GM23338 (cell line): ENCODE results near the gene VSTM2L. TPM values are rescaled to one million over a fixed set of nuclear protein-coding genes. Genes with fewer than 3 reads are reported as not detected.

Experiments
- ATAC-seq: fragments of 200-7000 bp; cut with Tn5 transposase; 3 replicates; pipeline ENCODE4 v1.9.1; 2020
- DNase-seq: peaks from one replicate; pipeline ENCODE4 v3.0.0-alpha.2; 2015; ENCODE audit warnings: low spot score
- H2AFZ ChIP-seq: fragments of 200-600 bp; sonication (generic); 2 replicates; pipeline ENCODE4 v1.8.0; 2016; ENCODE audit warnings: antibody characterized with exemption, mild to moderate bottlenecking, moderate library complexity
- H3F3A ChIP-seq: fragments of 200-600 bp; sonication (generic); replicated peaks from 2 replicates; pipeline ENCODE4 v1.8.0; 2017; ENCODE audit warnings: antibody characterized with exemption, mixed run types, low read depth
- H3K27ac ChIP-seq: fragments of 200-600 bp; sonication (generic); 2 replicates; pipeline ENCODE4 v1.6.1; 2016; ENCODE audit warnings: low read depth
- H3K27me3 ChIP-seq: fragments of 200-600 bp; sonication (generic); 2 replicates; pipeline ENCODE4 v1.8.0; 2016; ENCODE audit warnings: mild to moderate bottlenecking, mixed run types, moderate library complexity; ENCODE audit not compliant: insufficient read depth
- H3K36me3 ChIP-seq: fragments of 200-600 bp; sonication (generic); 2 replicates; pipeline ENCODE4 v1.8.0; 2016; ENCODE audit warnings: mild to moderate bottlenecking; ENCODE audit not compliant: insufficient read depth
- H3K4me1 ChIP-seq: fragments of 200-600 bp; sonication (generic); 2 replicates; pipeline ENCODE4 v1.8.0; 2016; ENCODE audit warnings: mild to moderate bottlenecking, moderate library complexity; ENCODE audit not compliant: insufficient read depth
- H3K4me2 ChIP-seq: fragments of 200-600 bp; sonication (generic); 2 replicates; pipeline ENCODE4 v1.7.1; 2017; ENCODE audit warnings: mixed run types
- H3K4me3 ChIP-seq: fragments of 200-600 bp; sonication (generic); 2 replicates; pipeline ENCODE4 v1.6.1; 2016; ENCODE audit warnings: mixed run types
- H3K79me2 ChIP-seq: fragments of 200-600 bp; sonication (generic); replicated peaks from 2 replicates; pipeline ENCODE4 v1.8.0; 2017; ENCODE audit warnings: mild to moderate bottlenecking; ENCODE audit not compliant: insufficient read depth
- H3K9me2 ChIP-seq: fragments of 200-600 bp; sonication (generic); 2 replicates; pipeline ENCODE4 v1.8.0; 2017; ENCODE audit not compliant: insufficient read depth
- H4K20me1 ChIP-seq: fragments of 200-600 bp; sonication (generic); replicated peaks from 2 replicates; pipeline ENCODE4 v1.8.0; 2017; ENCODE audit warnings: mild to moderate bottlenecking; ENCODE audit not compliant: insufficient read depth
- H3K27ac Mint-ChIP-seq: 2 replicates; pipeline ENCODE4 v1.8.0; 2020; ENCODE audit warnings: inconsistent platforms, mild to moderate bottlenecking, moderate library complexity, mixed read lengths
- H3K27me3 Mint-ChIP-seq: 3 replicates; pipeline ENCODE4 v1.8.0; 2022; ENCODE audit warnings: low read depth, mild to moderate bottlenecking, moderate library complexity, mixed read lengths, inconsistent platforms; ENCODE audit not compliant: insufficient read depth, poor library complexity
- H3K36me3 Mint-ChIP-seq: 3 replicates; pipeline ENCODE4 v1.8.0; 2021; ENCODE audit warnings: low read depth, mild to moderate bottlenecking, inconsistent platforms, moderate library complexity, mixed read lengths
- H3K4me1 Mint-ChIP-seq: 3 replicates; pipeline ENCODE4 v1.8.0; 2020; ENCODE audit warnings: mild to moderate bottlenecking, inconsistent platforms, mixed read lengths
- H3K4me3 Mint-ChIP-seq: 3 replicates; pipeline ENCODE4 v1.8.0; 2021; ENCODE audit warnings: moderate library complexity, mild to moderate bottlenecking, inconsistent platforms, mixed read lengths
- H3K9me3 Mint-ChIP-seq: 3 replicates; pipeline ENCODE4 v1.8.0; 2020; ENCODE audit warnings: moderate library complexity, mild to moderate bottlenecking, inconsistent platforms, mixed read lengths
- JUNB ChIP-seq: IDR thresholded peaks from one replicate; pipeline ENCODE4 v1.6.1; 2016; ENCODE audit warnings: antibody characterized with exemption; ENCODE audit not compliant: unreplicated experiment
- NANOG ChIP-seq: IDR thresholded peaks from 2 replicates; pipeline ENCODE4 v1.6.1; 2016; ENCODE audit warnings: antibody characterized with exemption, borderline replicate concordance
- REST ChIP-seq: IDR thresholded peaks from one replicate; pipeline ENCODE4 v1.6.1; 2018; ENCODE audit warnings: antibody characterized with exemption; ENCODE audit not compliant: unreplicated experiment
- STAT1 ChIP-seq: IDR thresholded peaks from one replicate; pipeline ENCODE4 v1.6.1; 2016; ENCODE audit warnings: antibody characterized with exemption; ENCODE audit not compliant: unreplicated experiment
- ZNF462 ChIP-seq: fragments of 250-450 bp; sonication (Bioruptor Pico); IDR thresholded peaks from 2 replicates; pipeline ENCODE4 v1.5.0; 2020; ENCODE audit warnings: mild to moderate bottlenecking, moderate library complexity
- polyA plus RNA-seq: library from polyadenylated mRNA; unstranded; fragments of >200 nt; fragmentation: Nextera tagmentation; extraction: Ambion mirVana; gene quantifications from 2 replicates; pipeline ENCODE4 v1.2.1, GENCODE V29; 2016
- total RNA-seq: library from RNA; depleted of rRNA; stranded (reverse); fragments of >200 nt; shearing (Covaris generic); gene quantifications from 2 replicates; pipeline ENCODE4 v1.2.3, GENCODE V29; 2014

Gene VSTM2L
- total and polyA plus RNA-seq, 2 experiments from 2014 or later: 0.60 to 1.9 TPM

- no peak for TF ChIP-seq ZNF462 (CRISPR knock-in tag)
- TF ChIP-seq NANOG: no peak
Observed at GRCh38 chr20:37873884-37874283, 29.0 kb upstream of the VSTM2L start (continued).

- no peak for DNase-seq
- Mint-ChIP-seq H3K27me3 (peaks cover 8% of the 10 kb centered on the region), H3K36me3 (peaks cover 6% of the 10 kb centered on the region; the same call in 1 of the 3 replicates), H3K4me3 (no peak overlapping the region), H3K4me1 (peaks cover 2% of the 10 kb centered on the region; the same call in 2 of the 3 replicates), H3K9me3 (no peaks in the 10 kb centered on the region), H3K27ac (no peak overlapping the region)
- H3K79me2 ChIP-seq: no peaks in the 10 kb centered on the region
- H3K4me1 ChIP-seq: no peaks in the 10 kb centered on the region
- no peaks in the 10 kb centered on the region for H4K20me1 ChIP-seq
- H3K9me2 ChIP-seq: no peaks in the 10 kb centered on the region
- ATAC-seq: no peak
- no peak overlapping the region for H3K27ac ChIP-seq
- H3K27me3 ChIP-seq: no peaks in the 10 kb centered on the region
- no peak overlapping the region for H3K4me2 ChIP-seq
- no peaks in the 10 kb centered on the region for H3K36me3 ChIP-seq
- no peak overlapping the region for H3K4me3 ChIP-seq
- no peak overlapping the region for H2AFZ ChIP-seq
- H3F3A ChIP-seq: no peaks in the 10 kb centered on the region
- TF ChIP-seq STAT1 (no peak), ZNF462 (CRISPR knock-in tag) (no peak), REST (no peak), JUNB (no peak), NANOG (no peak)
Observed at GRCh38 chr20:37875460-37876175, 27.3 kb upstream of the VSTM2L start.
